NB4 (cell line): ENCODE results near the gene CDH7.

ENCODE experiments used
- MYC ChIP-seq: IDR thresholded peaks from 2 replicates; pipeline ENCODE4 v1.6.1; 2011; ENCODE audit warnings: low read depth, low read length
- POLR2A ChIP-seq: IDR thresholded peaks from 2 replicates; pipeline ENCODE4 v1.6.1; 2011; ENCODE audit warnings: mild to moderate bottlenecking; ENCODE audit not compliant: insufficient read length; ENCODE audit errors: extremely low read depth
- TF ChIP-seq, protein P1 (sequence below): IDR thresholded peaks from one replicate; pipeline ENCODE4 v1.5.1; 2012; ENCODE audit warnings: low read depth, low read length

DNA sequence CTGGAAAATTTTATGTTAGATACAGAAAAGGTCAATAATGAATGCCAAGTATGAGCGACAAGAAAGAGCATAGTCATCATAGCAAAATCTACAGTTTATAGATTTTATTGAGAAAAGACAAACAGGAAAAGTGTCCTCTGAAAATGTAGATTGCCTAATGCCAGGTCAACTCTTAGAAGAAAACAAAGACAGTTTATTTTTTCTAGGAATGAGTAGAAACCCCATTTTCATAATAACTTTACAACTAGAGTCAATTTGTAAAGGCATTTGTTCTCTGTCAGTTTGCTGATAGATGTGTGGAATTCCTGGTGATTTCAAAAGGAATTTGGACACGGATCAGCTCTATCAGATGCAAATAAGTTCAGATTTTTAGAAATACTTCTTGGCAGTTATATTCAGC, 16.6 kb downstream of the CDH7 start:
- TF ChIP-seq POLR2A: no peak
- TF ChIP-seq, protein P1, sequence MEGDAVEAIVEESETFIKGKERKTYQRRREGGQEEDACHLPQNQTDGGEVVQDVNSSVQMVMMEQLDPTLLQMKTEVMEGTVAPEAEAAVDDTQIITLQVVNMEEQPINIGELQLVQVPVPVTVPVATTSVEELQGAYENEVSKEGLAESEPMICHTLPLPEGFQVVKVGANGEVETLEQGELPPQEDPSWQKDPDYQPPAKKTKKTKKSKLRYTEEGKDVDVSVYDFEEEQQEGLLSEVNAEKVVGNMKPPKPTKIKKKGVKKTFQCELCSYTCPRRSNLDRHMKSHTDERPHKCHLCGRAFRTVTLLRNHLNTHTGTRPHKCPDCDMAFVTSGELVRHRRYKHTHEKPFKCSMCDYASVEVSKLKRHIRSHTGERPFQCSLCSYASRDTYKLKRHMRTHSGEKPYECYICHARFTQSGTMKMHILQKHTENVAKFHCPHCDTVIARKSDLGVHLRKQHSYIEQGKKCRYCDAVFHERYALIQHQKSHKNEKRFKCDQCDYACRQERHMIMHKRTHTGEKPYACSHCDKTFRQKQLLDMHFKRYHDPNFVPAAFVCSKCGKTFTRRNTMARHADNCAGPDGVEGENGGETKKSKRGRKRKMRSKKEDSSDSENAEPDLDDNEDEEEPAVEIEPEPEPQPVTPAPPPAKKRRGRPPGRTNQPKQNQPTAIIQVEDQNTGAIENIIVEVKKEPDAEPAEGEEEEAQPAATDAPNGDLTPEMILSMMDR: no peak
- no peak for TF ChIP-seq MYC
